ENCODE measurements around the gene RASGRP4. TPM values are rescaled to one million over a fixed set of nuclear protein-coding genes. Genes with fewer than 3 reads are reported as not detected.

Gene RASGRP4
- total RNA-seq, 4 donors from 2014 or later = 3.2 to 7.8 (median 4.4) TPM

GRCh38 chr19:38360839-38361631 is 65.0 kb downstream of the RASGRP4 start:
- Histone ChIP-seq H3K9me3 (no peaks in the 10 kb centered on the region), H3K4me3 (peak overlapping the region; percentile 60 to 63 (median 62)), H3K27ac (replicated peaks in 1 of 4) (no peak overlapping the region), H3K27me3 (peaks cover 0 to 60% (median 6%) of the 10 kb centered on the region in 4 donors), H3K36me3 (no peaks in the 10 kb centered on the region), H3K4me1 (peaks cover 6 to 22% (median 21%) of the 10 kb centered on the region in 4 donors)
- TF ChIP-seq POLR2A (IDR thresholded peaks at IDR 0.05; ENCODE audit: low read depth) (no peak), EP300 (IDR thresholded peaks at IDR 0.05) (no peak), POLR2AphosphoS5 (IDR thresholded peaks at IDR 0.05) (no peak), CTCF (IDR thresholded peaks at IDR 0.05) (no peak)
- DNase-seq (ENCODE audit: extremely low spot score) = no peak
- intact Hi-C loops (cut with DNase I) = no loop called here
- 23% methylated on average over 23 of the region's 23 CpGs for WGBS

GRCh38 chr19:38360351-38360750 is 65.7 kb downstream of the RASGRP4 start:
- TF ChIP-seq POLR2AphosphoS5 (IDR thresholded peaks at IDR 0.05) (no peak), POLR2A (IDR thresholded peaks at IDR 0.05; ENCODE audit: low read depth) (no peak), EP300 (IDR thresholded peaks at IDR 0.05) (no peak), CTCF (IDR thresholded peaks at IDR 0.05) (no peak)
- Histone ChIP-seq H3K9me3 (no peaks in the 10 kb centered on the region), H3K27ac (replicated peaks in 1 of 4) (no peak overlapping the region), H3K4me1 (peaks cover 6 to 22% (median 21%) of the 10 kb centered on the region in 4 donors), H3K27me3 (peaks cover 0 to 59% (median 6%) of the 10 kb centered on the region in 4 donors), H3K36me3 (no peaks in the 10 kb centered on the region), H3K4me3 (no peak overlapping the region)
- intact Hi-C loops (cut with DNase I) = no loop called here
- WGBS = 90% methylated on average over 6 of the region's 9 CpGs
- DNase-seq (ENCODE audit: extremely low spot score) = no peak

- TF ChIP-seq CTCF (IDR thresholded peaks at IDR 0.05) (no peak), POLR2A (IDR thresholded peaks at IDR 0.05; ENCODE audit: low read depth) (no peak), POLR2AphosphoS5 (IDR thresholded peaks at IDR 0.05) (no peak), EP300 (IDR thresholded peaks at IDR 0.05) (no peak)
Measured at GRCh38 chr19:38359242-38360021, 66.6 kb downstream of the RASGRP4 start.

More at GRCh38 chr19:38359242-38360021, 66.6 kb downstream of the RASGRP4 start:
- Histone ChIP-seq H3K36me3 (no peaks in the 10 kb centered on the region), H3K27me3 (peaks cover 0 to 65% (median 6%) of the 10 kb centered on the region in 4 donors), H3K9me3 (no peaks in the 10 kb centered on the region), H3K27ac (replicated peaks in 1 of 4) (no peak overlapping the region), H3K4me3 (no peak overlapping the region), H3K4me1 (peaks cover 6 to 22% (median 21%) of the 10 kb centered on the region in 4 donors)
- no peak for DNase-seq (ENCODE audit: extremely low spot score)
- intact Hi-C loops (cut with DNase I) = no loop called here
- 62% methylated on average over 14 of the region's 18 CpGs for WGBS

Other genes starting within 250 kb of the RASGRP4 start
- gene DPF1, start 202.0 kb downstream of the RASGRP4 start, total RNA-seq = under 1 TPM in 2 of 4 donors, not detected in 2; 0.17 to 0.83 TPM
- gene PPP1R14A, start 169.8 kb downstream of the RASGRP4 start, total RNA-seq = 100 to 1,000 TPM; 217 to 794 (median 445) TPM
- 10 to 100 TPM in 3 of 4 donors, 1 to 10 TPM in 1; 5.0 to 13.4 (median 11.4) TPM for gene SPINT2, start 161.6 kb downstream of the RASGRP4 start, total RNA-seq
- 1 to 10 TPM; 7.8 to 8.6 (median 8.1) TPM for gene C19orf33, start 122.0 kb downstream of the RASGRP4 start, total RNA-seq
- gene YIF1B, start 110.3 kb downstream of the RASGRP4 start, total RNA-seq = 10 to 100 TPM; 10.8 to 26.5 (median 21.5) TPM
- gene KCNK6, start 106.4 kb downstream of the RASGRP4 start, total RNA-seq = 10 to 100 TPM in 1 of 4 donors, 1 to 10 TPM in 3; 2.3 to 13.0 (median 4.2) TPM
- 1 to 10 TPM; 2.3 to 6.6 (median 3.4) TPM for gene CATSPERG, start 90.4 kb downstream of the RASGRP4 start, total RNA-seq
- 100 to 1,000 TPM; 145 to 259 (median 212) TPM for gene PSMD8, start 51.6 kb downstream of the RASGRP4 start, total RNA-seq
- gene GGN, start 38.2 kb downstream of the RASGRP4 start, total RNA-seq = 1 to 10 TPM in 1 of 4 donors, under 1 TPM in 2, not detected in 1; 0.33 to 2.2 (median 0.91) TPM
- gene SPRED3, start 37.5 kb downstream of the RASGRP4 start, total RNA-seq = under 1 TPM; 0.46 to 0.83 (median 0.59) TPM
- gene FAM98C, start 23.1 kb downstream of the RASGRP4 start, total RNA-seq = 10 to 100 TPM; 16.2 to 22.0 (median 19.7) TPM
- 1 to 10 TPM in 3 of 4 donors, under 1 TPM in 1; 0.99 to 4.0 (median 2.7) TPM for gene RYR1, start 7.5 kb upstream of the RASGRP4 start, total RNA-seq
- gene MAP4K1, start 191.7 kb upstream of the RASGRP4 start, total RNA-seq = 1 to 10 TPM; 1.2 to 4.5 (median 3.1) TPM
- gene EIF3K, start 193.0 kb upstream of the RASGRP4 start, total RNA-seq = 100 to 1,000 TPM; 333 to 570 (median 446) TPM
- 100 to 1,000 TPM; 416 to 816 (median 598) TPM for gene ACTN4, start 221.4 kb upstream of the RASGRP4 start, total RNA-seq

All from esophagus muscularis mucosa (tissue), 4 donors.